H1 (cell line): ENCODE data around the gene WDR89.

Experiments used
- BRCA1 ChIP-seq: IDR thresholded peaks from 2 replicates; pipeline ENCODE4 v1.6.1; 2012; ENCODE audit warnings: low read depth, low read length, improper control_type of control experiment
- CREB1 ChIP-seq: IDR thresholded peaks from 2 replicates; pipeline ENCODE4 v1.6.1; 2012; ENCODE audit warnings: inconsistent platforms
- POU5F1 ChIP-seq: IDR thresholded peaks from 2 replicates; pipeline ENCODE4 v1.6.1; 2011; ENCODE audit warnings: low read depth, mild to moderate bottlenecking, low read length, moderate library complexity
- RAD21 ChIP-seq, 2 experiments: IDR thresholded peaks in 1 of 2; conservative IDR thresholded peaks in 1 of 2; 2 replicates each; pipeline ENCODE4 v1.6.1; 2011; ENCODE audit warnings: low read depth in 2 of 2, low read length in 2 of 2, improper control_type of control experiment in 1 of 2, inconsistent platforms in 1 of 2, mild to moderate bottlenecking in 1 of 2, moderate library complexity in 1 of 2
- ZNF274 ChIP-seq: IDR thresholded peaks from 2 replicates; pipeline ENCODE4 v1.7.0; 2012; ENCODE audit warnings: low read length, borderline replicate concordance; ENCODE audit errors: extremely low read depth
- TF ChIP-seq, protein P1 (sequence below): IDR thresholded peaks from 2 replicates; pipeline ENCODE4 v1.6.1; 2012; ENCODE audit warnings: inconsistent platforms
- TF ChIP-seq, protein P2 (sequence below), 3 experiments: IDR thresholded peaks; 1 replicate in 2 of 3; 2 replicates in 1 of 3; pipeline versions ENCODE4 v1.5.1 to v1.6.1; 2011; ENCODE audit warnings: low read length in 3 of 3, mild to moderate bottlenecking in 3 of 3, inconsistent platforms in 2 of 3, low read depth in 1 of 3, moderate library complexity in 1 of 3; ENCODE audit not compliant: insufficient read depth in 1 of 3; ENCODE audit errors: control extremely low read depth in 1 of 3

DNA sequence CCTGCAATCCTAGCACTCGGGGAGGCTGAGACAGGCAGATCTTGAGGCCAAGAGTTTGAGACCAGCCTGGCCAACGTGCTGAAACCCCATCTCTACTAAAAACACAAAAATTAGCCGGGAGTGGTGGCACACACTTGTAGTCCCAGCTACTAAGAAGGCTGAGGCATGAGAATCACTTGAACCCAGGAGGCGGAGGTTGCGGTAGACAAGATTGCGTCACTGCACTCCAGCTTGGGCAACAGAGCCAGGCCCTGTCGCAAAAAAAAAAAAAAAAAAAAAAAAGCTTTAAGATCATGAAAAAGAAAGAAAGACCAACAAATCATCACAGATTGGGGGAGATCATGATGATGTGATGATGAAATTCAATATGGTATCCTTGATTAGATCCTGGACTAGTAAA, 30.6 kb downstream of the WDR89 start:
- no peak for TF ChIP-seq RAD21 (IDR thresholded peaks at IDR 0.05 in 1 of 2, conservative IDR thresholded peaks at IDR 0.05 in 1 of 2; ENCODE audit: low read depth in 2 of 2, low read length in 2 of 2)
- no peak for TF ChIP-seq BRCA1
- TF ChIP-seq POU5F1, result no peak
- TF ChIP-seq, protein P1, sequence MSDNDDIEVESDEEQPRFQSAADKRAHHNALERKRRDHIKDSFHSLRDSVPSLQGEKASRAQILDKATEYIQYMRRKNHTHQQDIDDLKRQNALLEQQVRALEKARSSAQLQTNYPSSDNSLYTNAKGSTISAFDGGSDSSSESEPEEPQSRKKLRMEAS, result no peak
- TF ChIP-seq, protein P2, sequence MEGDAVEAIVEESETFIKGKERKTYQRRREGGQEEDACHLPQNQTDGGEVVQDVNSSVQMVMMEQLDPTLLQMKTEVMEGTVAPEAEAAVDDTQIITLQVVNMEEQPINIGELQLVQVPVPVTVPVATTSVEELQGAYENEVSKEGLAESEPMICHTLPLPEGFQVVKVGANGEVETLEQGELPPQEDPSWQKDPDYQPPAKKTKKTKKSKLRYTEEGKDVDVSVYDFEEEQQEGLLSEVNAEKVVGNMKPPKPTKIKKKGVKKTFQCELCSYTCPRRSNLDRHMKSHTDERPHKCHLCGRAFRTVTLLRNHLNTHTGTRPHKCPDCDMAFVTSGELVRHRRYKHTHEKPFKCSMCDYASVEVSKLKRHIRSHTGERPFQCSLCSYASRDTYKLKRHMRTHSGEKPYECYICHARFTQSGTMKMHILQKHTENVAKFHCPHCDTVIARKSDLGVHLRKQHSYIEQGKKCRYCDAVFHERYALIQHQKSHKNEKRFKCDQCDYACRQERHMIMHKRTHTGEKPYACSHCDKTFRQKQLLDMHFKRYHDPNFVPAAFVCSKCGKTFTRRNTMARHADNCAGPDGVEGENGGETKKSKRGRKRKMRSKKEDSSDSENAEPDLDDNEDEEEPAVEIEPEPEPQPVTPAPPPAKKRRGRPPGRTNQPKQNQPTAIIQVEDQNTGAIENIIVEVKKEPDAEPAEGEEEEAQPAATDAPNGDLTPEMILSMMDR (IDR thresholded peaks at IDR 0.05; ENCODE audit: control extremely low read depth in 1 of 3, insufficient read depth in 1 of 3, low read depth in 1 of 3, low read length in 3 of 3), result no peak
- TF ChIP-seq CREB1, result no peak
- TF ChIP-seq ZNF274, result no peak
